Activated B cell treated with CpG ODN at 0.5 μM for 24 hours (primary cell): ENCODE data around the gene STK26. TPM values are rescaled to one million over a fixed set of nuclear protein-coding genes. Genes with fewer than 3 reads are reported as not detected.
"Not testable (repeated sequence)": the region's sequence is repeated elsewhere in the genome, so short reads cannot be mapped to it uniquely, and the experiment has no call there.

Source experiments
- ATAC-seq: fragments of 200-7000 bp; cut with Tn5 transposase; one replicate; pipeline ENCODE4 v1.10.0; 2021; ENCODE audit warnings: low read depth, mild to moderate bottlenecking, moderate library complexity
- CTCF ChIA-PET: fragments of 350-600 bp; sonication (Branson Sonifier 250); formaldehyde crosslinking; loops from one replicate; lab custom pipeline; 2021; ENCODE audit warnings: antibody characterized with exemption; lab: Charles Lee
- POLR2A ChIA-PET: fragments of 350-600 bp; sonication (Branson Sonifier 250); formaldehyde crosslinking; loops from one replicate; lab custom pipeline; 2021; ENCODE audit warnings: antibody characterized with exemption; lab: Charles Lee
- DNase-seq: peaks from one replicate; pipeline ENCODE4 v3.0.0; 2022
- H3K27ac Mint-ChIP-seq: one replicate; pipeline ENCODE4 v1.8.0; 2020; ENCODE audit warnings: mixed read lengths
- H3K27me3 Mint-ChIP-seq: one replicate; pipeline ENCODE4 v1.8.0; 2021; ENCODE audit warnings: mixed read lengths
- H3K36me3 Mint-ChIP-seq: one replicate; pipeline ENCODE4 v1.8.0; 2021; ENCODE audit warnings: low read depth, mixed read lengths
- H3K4me1 Mint-ChIP-seq: one replicate; pipeline ENCODE4 v1.8.0; 2021; ENCODE audit warnings: mixed read lengths
- H3K4me3 Mint-ChIP-seq: one replicate; pipeline ENCODE4 v1.8.0; 2020; ENCODE audit warnings: mild to moderate bottlenecking, mixed read lengths
- H3K9me3 Mint-ChIP-seq: one replicate; pipeline ENCODE4 v1.8.0; 2020; ENCODE audit warnings: mixed read lengths
- intact Hi-C: fragments of 100-400 bp; cut with micrococcal nuclease; formaldehyde crosslinking; loops from one replicate; pipeline ENCODE4 v1.15.1; 2024
- total RNA-seq: library from RNA; stranded (reverse); gene quantifications from 2 replicates; pipeline ENCODE4 v1.2.3, GENCODE V29; 2022
- TF ChIP-seq, protein P1 (sequence below): fragments of 200-600 bp; IDR thresholded peaks from one replicate; pipeline ENCODE4 v1.8.0; 2022; ENCODE audit warnings: antibody characterized with exemption, mild to moderate bottlenecking

The STK26 gene
- total RNA-seq, 1 donor from 2014 or later, result 19.9 TPM

DNA sequence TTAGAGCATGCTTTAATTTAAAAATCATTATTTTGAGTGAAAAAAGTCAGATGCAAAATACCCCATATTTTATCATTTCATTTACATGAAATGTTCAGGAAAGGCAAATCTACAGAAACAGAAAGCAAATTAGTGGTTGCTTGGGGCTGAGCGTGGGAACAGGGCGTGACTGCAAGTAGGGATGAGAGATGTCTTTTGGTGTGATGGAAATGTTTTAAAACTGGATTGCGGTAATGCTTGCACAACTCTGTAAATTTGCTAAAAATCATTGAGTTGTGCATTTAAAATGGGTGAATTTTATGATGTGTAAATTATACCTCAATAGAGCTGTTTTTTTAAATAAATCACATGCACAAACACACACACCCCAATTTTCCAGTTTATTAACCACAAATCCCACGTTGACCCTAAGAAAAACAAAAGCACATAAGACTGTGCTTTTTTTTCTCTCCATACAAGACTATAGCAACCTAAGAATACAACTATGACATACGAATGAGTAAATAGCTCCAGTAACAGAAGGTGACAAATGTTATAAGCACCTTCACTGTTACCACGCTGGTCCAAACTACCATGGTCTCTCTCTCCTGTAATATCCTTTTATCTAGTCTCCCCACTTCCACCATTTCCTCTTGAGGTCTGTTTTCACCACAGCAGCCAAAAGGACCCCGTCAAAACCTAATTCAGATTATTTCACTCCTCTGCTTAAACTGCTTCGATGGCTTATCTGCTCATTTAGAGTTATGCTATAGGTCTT lies 67.5 kb downstream of the STK26 start:
- H3K4me3 Mint-ChIP-seq, result no peak overlapping the region
- ATAC-seq (no peak), DNase-seq (no peak)
- no peaks in the 10 kb centered on the region for H3K36me3 Mint-ChIP-seq
- H3K9me3 Mint-ChIP-seq, result no peaks in the 10 kb centered on the region
- ChIA-PET POLR2A (no interaction called here), CTCF (interaction anchor here (0.9 to 1.5 kb wide), 2 partner anchors 13 to 129 kb away, joined by 3 read pairs; no protein-coding TSS in a partner anchor)
- no peak overlapping the region for H3K27ac Mint-ChIP-seq
- H3K4me1 Mint-ChIP-seq, result peaks cover 3% of the 10 kb centered on the region
- intact Hi-C loops, result no loop called here
- H3K27me3 Mint-ChIP-seq, result peaks cover 2% of the 10 kb centered on the region
- TF ChIP-seq, protein P1, sequence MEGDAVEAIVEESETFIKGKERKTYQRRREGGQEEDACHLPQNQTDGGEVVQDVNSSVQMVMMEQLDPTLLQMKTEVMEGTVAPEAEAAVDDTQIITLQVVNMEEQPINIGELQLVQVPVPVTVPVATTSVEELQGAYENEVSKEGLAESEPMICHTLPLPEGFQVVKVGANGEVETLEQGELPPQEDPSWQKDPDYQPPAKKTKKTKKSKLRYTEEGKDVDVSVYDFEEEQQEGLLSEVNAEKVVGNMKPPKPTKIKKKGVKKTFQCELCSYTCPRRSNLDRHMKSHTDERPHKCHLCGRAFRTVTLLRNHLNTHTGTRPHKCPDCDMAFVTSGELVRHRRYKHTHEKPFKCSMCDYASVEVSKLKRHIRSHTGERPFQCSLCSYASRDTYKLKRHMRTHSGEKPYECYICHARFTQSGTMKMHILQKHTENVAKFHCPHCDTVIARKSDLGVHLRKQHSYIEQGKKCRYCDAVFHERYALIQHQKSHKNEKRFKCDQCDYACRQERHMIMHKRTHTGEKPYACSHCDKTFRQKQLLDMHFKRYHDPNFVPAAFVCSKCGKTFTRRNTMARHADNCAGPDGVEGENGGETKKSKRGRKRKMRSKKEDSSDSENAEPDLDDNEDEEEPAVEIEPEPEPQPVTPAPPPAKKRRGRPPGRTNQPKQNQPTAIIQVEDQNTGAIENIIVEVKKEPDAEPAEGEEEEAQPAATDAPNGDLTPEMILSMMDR, result no peak

DNA sequence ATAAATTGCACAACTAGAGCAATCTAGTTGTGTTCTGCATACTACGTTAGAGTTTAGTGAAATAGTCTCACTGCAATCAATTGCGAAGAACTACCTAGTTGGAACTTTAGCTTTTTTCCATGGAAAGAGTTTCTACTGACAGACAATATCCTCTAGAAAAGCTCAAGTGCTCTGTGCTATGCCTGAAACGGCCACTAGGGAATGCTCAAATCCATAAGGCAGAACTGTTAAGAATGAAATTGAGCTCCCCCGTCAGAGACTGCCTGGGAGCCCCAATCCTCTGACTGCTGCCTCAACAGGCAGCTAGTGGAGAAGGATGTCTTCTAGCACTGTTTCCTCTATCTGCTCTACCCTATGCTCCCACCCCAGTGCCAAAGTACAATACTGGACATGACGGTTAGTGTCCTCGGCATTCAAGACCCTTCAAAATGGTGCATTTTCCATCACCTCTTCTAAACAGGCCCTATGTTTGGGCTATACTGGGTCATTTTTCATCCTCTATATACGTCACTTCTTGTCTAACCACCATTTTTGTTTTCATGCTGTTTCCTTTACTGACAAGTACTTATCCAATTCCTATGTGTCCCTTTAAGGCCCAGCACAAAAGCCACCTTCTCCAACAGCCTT lies 69.5 kb downstream of the STK26 start:
- no peaks in the 10 kb centered on the region for H3K36me3 Mint-ChIP-seq
- intact Hi-C loops, result loop anchor here (1.0 kb wide), 3 partner anchors 127 to 539 kb away; partner anchors contain the start of gene RAP2C
- TF ChIP-seq, protein P1, result no peak
- POLR2A ChIA-PET, result interaction anchor here (1.1 kb wide), 1 partner anchor 124 kb away, joined by 5 read pairs; no protein-coding TSS in a partner anchor
- peaks cover 2% of the 10 kb centered on the region for H3K27me3 Mint-ChIP-seq
- peaks cover 3% of the 10 kb centered on the region for H3K4me1 Mint-ChIP-seq
- H3K4me3 Mint-ChIP-seq, result no peak overlapping the region
- no peaks in the 10 kb centered on the region for H3K9me3 Mint-ChIP-seq
- no peak for DNase-seq
- ATAC-seq, result peak; percentile 58
- H3K27ac Mint-ChIP-seq, result no peak overlapping the region
- CTCF ChIA-PET, result interaction anchor here (0.6 to 3.3 kb wide), 12 partner anchors 10 to 539 kb away, joined by 3 to 39 read pairs (median 4); partner anchors contain the start of gene RAP2C

DNA sequence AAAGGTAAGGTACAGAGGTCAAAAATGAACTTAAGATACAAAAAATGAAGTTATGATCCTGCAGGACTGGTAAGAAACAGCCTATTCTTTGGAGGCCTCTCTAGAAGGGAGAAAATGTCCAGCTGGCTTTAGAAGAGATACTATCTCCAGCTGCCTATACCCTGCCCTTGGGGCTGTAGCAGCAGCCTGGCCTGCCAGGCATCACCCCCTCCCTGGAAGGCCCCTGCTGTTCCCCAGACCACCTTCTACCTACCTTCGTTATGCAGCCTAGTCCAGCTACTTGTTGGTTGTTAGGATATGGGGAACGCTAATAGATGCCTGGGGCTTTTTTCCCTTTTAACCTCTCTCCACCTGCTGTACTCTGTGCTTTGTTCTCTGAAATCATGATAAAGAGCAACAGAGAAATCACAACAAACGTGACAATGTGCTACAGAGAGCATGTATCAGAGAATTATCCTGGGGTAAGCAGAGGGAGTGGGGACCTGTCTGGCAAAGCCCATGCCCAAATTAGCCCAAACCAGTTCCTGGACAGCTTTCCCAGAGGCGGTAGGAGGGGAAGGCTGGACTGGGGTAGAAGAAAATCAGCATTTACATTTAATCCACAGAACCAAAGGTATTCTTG lies 70.2 kb downstream of the STK26 start:
- H3K4me1 Mint-ChIP-seq, result peaks cover 3% of the 10 kb centered on the region
- TF ChIP-seq, protein P1, result no peak
- H3K27ac Mint-ChIP-seq, result no peak overlapping the region
- H3K27me3 Mint-ChIP-seq, result no peaks in the 10 kb centered on the region
- no peaks in the 10 kb centered on the region for H3K36me3 Mint-ChIP-seq
- DNase-seq, result no peak
- ChIA-PET CTCF (interaction anchor here (3.3 kb wide), 1 partner anchor 126 kb away, joined by 39 read pairs; the partner anchor contains the start of gene RAP2C), POLR2A (no interaction called here)
- H3K9me3 Mint-ChIP-seq, result no peaks in the 10 kb centered on the region
- ATAC-seq, result no peak
- intact Hi-C loops, result no loop called here
- no peak overlapping the region for H3K4me3 Mint-ChIP-seq

DNA sequence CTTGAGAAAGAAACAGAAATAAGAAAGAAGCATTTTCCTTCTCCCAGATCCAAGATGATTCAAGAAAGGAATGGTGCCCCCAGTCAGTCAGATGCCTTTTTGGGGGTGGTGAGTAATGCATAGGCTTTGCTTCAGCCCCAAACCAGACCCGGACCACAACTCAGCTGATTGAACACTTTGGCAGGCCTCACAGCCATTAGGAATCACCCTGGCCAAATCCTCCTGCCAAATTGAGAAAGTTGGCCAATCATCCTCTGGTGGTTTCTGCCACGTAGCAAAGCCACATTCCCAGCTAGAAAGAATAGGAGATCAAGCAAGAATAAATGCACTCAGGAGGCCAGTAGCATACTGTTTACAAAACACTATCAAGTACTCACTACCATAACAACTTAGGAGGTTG lies 71.1 kb downstream of the STK26 start:
- intact Hi-C loops, result no loop called here
- ChIA-PET POLR2A (no interaction called here), CTCF (interaction anchor here (3.3 kb wide), 1 partner anchor 126 kb away, joined by 39 read pairs; the partner anchor contains the start of gene RAP2C)
- DNase-seq, result no peak
- TF ChIP-seq, protein P1, result no peak
- no peak for ATAC-seq
- Mint-ChIP-seq H3K27ac (no peak overlapping the region), H3K4me3 (no peak overlapping the region), H3K4me1 (peaks cover 3% of the 10 kb centered on the region), H3K27me3 (no peaks in the 10 kb centered on the region), H3K36me3 (no peaks in the 10 kb centered on the region), H3K9me3 (no peaks in the 10 kb centered on the region)

DNA sequence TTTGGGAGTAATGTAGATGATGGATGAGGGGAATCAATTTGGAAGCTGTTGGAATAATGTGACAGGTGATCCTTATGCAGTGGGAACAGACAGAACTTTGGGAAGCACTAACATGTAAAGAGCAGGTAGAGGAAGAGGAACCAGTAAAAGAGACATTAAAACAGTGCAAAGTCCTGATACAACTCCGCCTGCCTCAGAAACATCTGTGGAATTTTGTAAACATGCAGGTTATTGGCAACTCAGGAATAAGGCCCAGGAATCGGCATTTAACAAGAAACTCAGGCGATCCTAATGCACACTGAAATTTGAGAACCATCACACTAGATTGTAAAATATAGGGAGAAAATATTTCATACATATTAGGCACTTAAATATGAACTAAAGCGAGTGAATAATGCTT lies 75.6 kb downstream of the STK26 start:
- H3K4me1 Mint-ChIP-seq, DNase-seq, H3K27me3 Mint-ChIP-seq, H3K27ac Mint-ChIP-seq, intact Hi-C loops, CTCF ChIA-PET, POLR2A ChIA-PET, ATAC-seq, H3K9me3 Mint-ChIP-seq, H3K36me3 Mint-ChIP-seq, H3K4me3 Mint-ChIP-seq: not testable (repeated sequence)
